NK-92 (cell line): ENCODE data around the gene CHRD.

ENCODE experiments used
- DNase-seq: peaks from one replicate; lab custom pipeline; 2025; ENCODE audit not compliant: unreplicated experiment; lab: John Stamatoyannopoulos, UW

CHRD gene

GRCh38 chr3:184381261-184382224 lies 1.7 kb downstream of the CHRD start:
- DNase-seq, result no peak

- DNase-seq, result no peak
These were observed 2.6 kb downstream of the CHRD start for GRCh38 chr3:184382326-184383032.

GRCh38 chr3:184383033-184383740 lies 3.3 kb downstream of the CHRD start:
- DNase-seq, result no peak

GRCh38 chr3:184384342-184384741 lies 4.5 kb downstream of the CHRD start:
- no peak for DNase-seq

GRCh38 chr3:184384856-184385422 lies 5.1 kb downstream of the CHRD start:
- no peak for DNase-seq

- no peak for DNase-seq
These were observed 6.4 kb downstream of the CHRD start for GRCh38 chr3:184386047-184386806.

GRCh38 chr3:184387174-184387714 lies 7.4 kb downstream of the CHRD start:
- DNase-seq, result no peak

- DNase-seq, result no peak
These were observed 8.5 kb downstream of the CHRD start for GRCh38 chr3:184388164-184388935.

- DNase-seq, result no peak
These were observed 9.0 kb downstream of the CHRD start for GRCh38 chr3:184388936-184389230.

- DNase-seq, result no peak
These were observed 9.5 kb downstream of the CHRD start for GRCh38 chr3:184389384-184389783.

GRCh38 chr3:184389935-184390528 lies 10.2 kb downstream of the CHRD start:
- DNase-seq, result no peak

GRCh38 chr3:184391266-184391665 lies 11.4 kb downstream of the CHRD start:
- DNase-seq, result no peak

GRCh38 chr3:184395320-184395660 lies 15.4 kb downstream of the CHRD start:
- no peak for DNase-seq

GRCh38 chr3:184399410-184399809 lies 19.6 kb downstream of the CHRD start:
- DNase-seq, result no peak

- DNase-seq, result no peak
These were observed 25.5 kb downstream of the CHRD start for GRCh38 chr3:184405075-184406030.

- DNase-seq, result no peak
These were observed 29.6 kb downstream of the CHRD start for GRCh38 chr3:184409331-184409926.

GRCh38 chr3:184409946-184410500 lies 30.2 kb downstream of the CHRD start:
- DNase-seq, result no peak
